ENCODE measurements around the gene CACHD1. TPM values are rescaled to one million over a fixed set of nuclear protein-coding genes. Genes with fewer than 3 reads are reported as not detected.

Gene CACHD1
- total RNA-seq, 1 experiment from 2014 or later, result 29.9 TPM

DNA sequence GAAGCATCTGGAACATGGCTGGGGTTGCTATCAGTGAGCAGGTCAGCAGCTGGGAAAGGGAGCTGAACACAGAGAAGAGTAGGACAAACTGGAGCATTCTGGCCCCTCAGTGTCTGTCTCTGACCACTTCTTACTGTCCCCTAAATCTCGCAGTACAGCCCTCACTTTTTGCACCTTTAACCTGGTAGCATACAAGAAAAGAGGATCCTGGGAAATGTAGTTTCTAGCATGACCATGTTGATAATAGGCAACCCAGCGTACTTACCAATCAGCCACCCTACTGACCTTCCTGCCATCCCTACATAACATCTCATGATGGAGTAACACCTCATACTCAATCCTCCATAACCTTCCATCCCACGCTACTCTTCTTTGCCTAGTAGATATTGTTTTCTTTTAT, 175.8 kb downstream of the CACHD1 start:
- no peaks in the 10 kb centered on the region for H3K27me3 ChIP-seq (ENCODE audit: control insufficient read depth, insufficient read depth, low read length)
- no peaks in the 10 kb centered on the region for H3K9me3 ChIP-seq (ENCODE audit: control insufficient read depth, insufficient read depth, low read depth, low read length)
- H3K36me3 ChIP-seq (ENCODE audit: control insufficient read depth, insufficient read depth, low read length), result peaks cover 2% of the 10 kb centered on the region
- ChIA-PET CTCF (no interaction called here), POLR2A (no interaction called here)
- DNase-seq (ENCODE audit: low read depth, low spot score) (no peak), ATAC-seq (no peak)
- intact Hi-C loops (cut with micrococcal nuclease; ENCODE audit: unreplicated experiment) (no loop called here), in situ Hi-C loops (cut with HindIII; ENCODE audit: low pct_unique_long_range_greater_than_20kb, low sequenced_read_pairs) (no loop called here)
- TF ChIP-seq, protein P1, sequence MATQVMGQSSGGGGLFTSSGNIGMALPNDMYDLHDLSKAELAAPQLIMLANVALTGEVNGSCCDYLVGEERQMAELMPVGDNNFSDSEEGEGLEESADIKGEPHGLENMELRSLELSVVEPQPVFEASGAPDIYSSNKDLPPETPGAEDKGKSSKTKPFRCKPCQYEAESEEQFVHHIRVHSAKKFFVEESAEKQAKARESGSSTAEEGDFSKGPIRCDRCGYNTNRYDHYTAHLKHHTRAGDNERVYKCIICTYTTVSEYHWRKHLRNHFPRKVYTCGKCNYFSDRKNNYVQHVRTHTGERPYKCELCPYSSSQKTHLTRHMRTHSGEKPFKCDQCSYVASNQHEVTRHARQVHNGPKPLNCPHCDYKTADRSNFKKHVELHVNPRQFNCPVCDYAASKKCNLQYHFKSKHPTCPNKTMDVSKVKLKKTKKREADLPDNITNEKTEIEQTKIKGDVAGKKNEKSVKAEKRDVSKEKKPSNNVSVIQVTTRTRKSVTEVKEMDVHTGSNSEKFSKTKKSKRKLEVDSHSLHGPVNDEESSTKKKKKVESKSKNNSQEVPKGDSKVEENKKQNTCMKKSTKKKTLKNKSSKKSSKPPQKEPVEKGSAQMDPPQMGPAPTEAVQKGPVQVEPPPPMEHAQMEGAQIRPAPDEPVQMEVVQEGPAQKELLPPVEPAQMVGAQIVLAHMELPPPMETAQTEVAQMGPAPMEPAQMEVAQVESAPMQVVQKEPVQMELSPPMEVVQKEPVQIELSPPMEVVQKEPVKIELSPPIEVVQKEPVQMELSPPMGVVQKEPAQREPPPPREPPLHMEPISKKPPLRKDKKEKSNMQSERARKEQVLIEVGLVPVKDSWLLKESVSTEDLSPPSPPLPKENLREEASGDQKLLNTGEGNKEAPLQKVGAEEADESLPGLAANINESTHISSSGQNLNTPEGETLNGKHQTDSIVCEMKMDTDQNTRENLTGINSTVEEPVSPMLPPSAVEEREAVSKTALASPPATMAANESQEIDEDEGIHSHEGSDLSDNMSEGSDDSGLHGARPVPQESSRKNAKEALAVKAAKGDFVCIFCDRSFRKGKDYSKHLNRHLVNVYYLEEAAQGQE (IDR thresholded peaks at IDR 0.05; ENCODE audit: insufficient read depth in 1 of 2, low read depth in 2 of 2, low read length in 1 of 2), result no peak
- TF ChIP-seq POLR2AphosphoS5 (IDR thresholded peaks at IDR 0.05; ENCODE audit: low read depth, low read length) (no peak), SIN3A (IDR thresholded peaks at IDR 0.05; ENCODE audit: borderline replicate concordance, insufficient read depth, low read depth, low read length) (no peak)
- TF ChIP-seq, protein P2, sequence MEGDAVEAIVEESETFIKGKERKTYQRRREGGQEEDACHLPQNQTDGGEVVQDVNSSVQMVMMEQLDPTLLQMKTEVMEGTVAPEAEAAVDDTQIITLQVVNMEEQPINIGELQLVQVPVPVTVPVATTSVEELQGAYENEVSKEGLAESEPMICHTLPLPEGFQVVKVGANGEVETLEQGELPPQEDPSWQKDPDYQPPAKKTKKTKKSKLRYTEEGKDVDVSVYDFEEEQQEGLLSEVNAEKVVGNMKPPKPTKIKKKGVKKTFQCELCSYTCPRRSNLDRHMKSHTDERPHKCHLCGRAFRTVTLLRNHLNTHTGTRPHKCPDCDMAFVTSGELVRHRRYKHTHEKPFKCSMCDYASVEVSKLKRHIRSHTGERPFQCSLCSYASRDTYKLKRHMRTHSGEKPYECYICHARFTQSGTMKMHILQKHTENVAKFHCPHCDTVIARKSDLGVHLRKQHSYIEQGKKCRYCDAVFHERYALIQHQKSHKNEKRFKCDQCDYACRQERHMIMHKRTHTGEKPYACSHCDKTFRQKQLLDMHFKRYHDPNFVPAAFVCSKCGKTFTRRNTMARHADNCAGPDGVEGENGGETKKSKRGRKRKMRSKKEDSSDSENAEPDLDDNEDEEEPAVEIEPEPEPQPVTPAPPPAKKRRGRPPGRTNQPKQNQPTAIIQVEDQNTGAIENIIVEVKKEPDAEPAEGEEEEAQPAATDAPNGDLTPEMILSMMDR (IDR thresholded peaks at IDR 0.05), result no peak
- no peaks in the 10 kb centered on the region for H3K4me1 ChIP-seq (ENCODE audit: control insufficient read depth, insufficient read depth, low read length)
- no TSS peak for BruUV-seq (replicated peaks)
- H3K27ac ChIP-seq (ENCODE audit: low read length), result no peak overlapping the region
- no peak overlapping the region for H3K4me3 ChIP-seq (ENCODE audit: low read depth in 2 of 2, low read length in 2 of 2)

DNA sequence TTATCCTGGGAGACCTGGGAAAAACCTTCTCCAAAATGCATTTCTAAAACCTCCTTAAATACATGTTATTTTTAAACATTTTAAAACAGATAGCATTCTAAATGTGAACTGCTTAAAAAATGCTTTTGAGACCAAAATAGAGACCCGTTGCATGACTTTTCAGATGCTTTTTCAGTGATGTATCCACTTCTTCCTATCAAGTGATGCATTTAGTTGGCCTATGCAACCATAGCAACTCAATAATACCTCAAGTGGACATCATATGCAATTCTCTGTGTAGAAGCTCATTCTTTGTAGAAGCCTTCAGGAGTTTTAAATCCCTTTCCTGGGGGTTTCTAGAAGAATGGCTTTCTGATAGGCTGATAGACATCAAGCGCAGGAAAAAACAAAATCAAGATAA, 180.5 kb downstream of the CACHD1 start:
- Histone ChIP-seq H3K27ac (ENCODE audit: low read length) (no peak overlapping the region), H3K9me3 (ENCODE audit: control insufficient read depth, insufficient read depth, low read depth, low read length) (no peaks in the 10 kb centered on the region), H3K36me3 (ENCODE audit: control insufficient read depth, insufficient read depth, low read length) (peaks cover 5% of the 10 kb centered on the region), H3K4me1 (ENCODE audit: control insufficient read depth, insufficient read depth, low read length) (no peaks in the 10 kb centered on the region), H3K27me3 (ENCODE audit: control insufficient read depth, insufficient read depth, low read length) (no peaks in the 10 kb centered on the region), H3K4me3 (ENCODE audit: low read depth in 2 of 2, low read length in 2 of 2) (no peak overlapping the region)
- ChIA-PET POLR2A (no interaction called here), CTCF (no interaction called here)
- TF ChIP-seq, protein P1 (IDR thresholded peaks at IDR 0.05; ENCODE audit: insufficient read depth in 1 of 2, low read depth in 2 of 2, low read length in 1 of 2), result no peak
- TF ChIP-seq, protein P2 (IDR thresholded peaks at IDR 0.05), result no peak
- intact Hi-C loops (cut with micrococcal nuclease; ENCODE audit: unreplicated experiment), result no loop called here
- DNase-seq (ENCODE audit: low read depth, low spot score), result no peak
- no TSS peak for BruUV-seq (replicated peaks)
- in situ Hi-C loops (cut with HindIII; ENCODE audit: low pct_unique_long_range_greater_than_20kb, low sequenced_read_pairs), result no loop called here
- no peak for ATAC-seq
